Upper lobe of right lung (tissue), 1 donor: ENCODE data around the gene SAMD4A. TPM values are rescaled to one million over a fixed set of nuclear protein-coding genes. Genes with fewer than 3 reads are reported as not detected.

ENCODE experiments used
- ATAC-seq: fragments of 200-7000 bp; cut with Tn5 transposase; one replicate; pipeline ENCODE4 v1.9.1; 2020; ENCODE audit warnings: mild to moderate bottlenecking, moderate library complexity
- DNase-seq: peaks from one replicate; pipeline ENCODE4 v3.0.0-alpha.2; 2020
- H3K27ac ChIP-seq: fragments of 200-600 bp; one replicate; pipeline ENCODE4 v1.8.0; 2022
- H3K27me3 ChIP-seq: fragments of 200-600 bp; one replicate; pipeline ENCODE4 v1.8.0; 2022; ENCODE audit warnings: mild to moderate bottlenecking
- H3K36me3 ChIP-seq: fragments of 200-600 bp; one replicate; pipeline ENCODE4 v1.8.0; 2022
- H3K4me1 ChIP-seq: fragments of 200-600 bp; one replicate; pipeline ENCODE4 v1.8.0; 2022
- H3K4me3 ChIP-seq: fragments of 200-600 bp; one replicate; pipeline ENCODE4 v1.8.0; 2022; ENCODE audit warnings: mild to moderate bottlenecking
- H3K9me3 ChIP-seq: fragments of 200-600 bp; one replicate; pipeline ENCODE4 v1.8.0; 2022
- CTCF ChIP-seq: fragments of 200-600 bp; IDR thresholded peaks from one replicate; pipeline ENCODE4 v1.8.0; 2022; ENCODE audit warnings: antibody characterized with exemption
- intact Hi-C: fragments of 100-400 bp; cut with DNase I; formaldehyde crosslinking; loops from one replicate; pipeline ENCODE4 v1.11.0; 2022
- total RNA-seq: library from RNA; stranded (reverse); fragmentation: NEBNext Ultra II Directional; extraction: Animal tissue kit (Norgen Biotek cat#: 25700); gene quantifications from one replicate; pipeline ENCODE4 v1.2.1, GENCODE V29; 2021
- donor health status: DM: no; HTN: yes; CAD: no; lungs with severe emphysema.

Gene SAMD4A
- total RNA-seq, 1 donor from 2014 or later, result 39.1 TPM

- H3K4me1 ChIP-seq, result peaks cover 19% of the 10 kb centered on the region
- H3K4me3 ChIP-seq, result no peak overlapping the region
- intact Hi-C loops, result no loop called here
- H3K27ac ChIP-seq, result no peak overlapping the region
- no peak for ATAC-seq
- TF ChIP-seq CTCF, result no peak
- H3K36me3 ChIP-seq, result peaks cover 29% of the 10 kb centered on the region
- DNase-seq, result no peak
- no peaks in the 10 kb centered on the region for H3K27me3 ChIP-seq
- H3K9me3 ChIP-seq, result no peaks in the 10 kb centered on the region
Observed at GRCh38 chr14:54781080-54781479, 214.2 kb downstream of the SAMD4A start.

GRCh38 chr14:54781961-54782750 is 215.2 kb downstream of the SAMD4A start:
- no peaks in the 10 kb centered on the region for H3K9me3 ChIP-seq
- ATAC-seq (no peak), DNase-seq (no peak)
- H3K4me1 ChIP-seq, result peaks cover 13% of the 10 kb centered on the region
- no peak for TF ChIP-seq CTCF
- no peak overlapping the region for H3K27ac ChIP-seq
- H3K4me3 ChIP-seq, result no peak overlapping the region
- no peaks in the 10 kb centered on the region for H3K27me3 ChIP-seq
- intact Hi-C loops, result no loop called here
- H3K36me3 ChIP-seq, result peaks cover 29% of the 10 kb centered on the region

- H3K4me3 ChIP-seq, result no peak overlapping the region
- DNase-seq, result no peak
- ATAC-seq, result peak; percentile 62
- TF ChIP-seq CTCF, result no peak
- H3K4me1 ChIP-seq, result peaks cover 12% of the 10 kb centered on the region
- intact Hi-C loops, result no loop called here
- no peak overlapping the region for H3K27ac ChIP-seq
- H3K27me3 ChIP-seq, result no peaks in the 10 kb centered on the region
- H3K9me3 ChIP-seq, result no peaks in the 10 kb centered on the region
- H3K36me3 ChIP-seq, result peaks cover 35% of the 10 kb centered on the region
Observed at GRCh38 chr14:54782751-54783659, 216.1 kb downstream of the SAMD4A start.

GRCh38 chr14:54783660-54784015 is 216.7 kb downstream of the SAMD4A start:
- intact Hi-C loops, result no loop called here
- H3K4me1 ChIP-seq, result peaks cover 6% of the 10 kb centered on the region
- no peak for TF ChIP-seq CTCF
- H3K27me3 ChIP-seq, result no peaks in the 10 kb centered on the region
- H3K27ac ChIP-seq, result no peak overlapping the region
- H3K36me3 ChIP-seq, result peaks cover 36% of the 10 kb centered on the region
- H3K4me3 ChIP-seq, result no peak overlapping the region
- DNase-seq, result no peak
- ATAC-seq, result no peak
- H3K9me3 ChIP-seq, result no peaks in the 10 kb centered on the region

- Histone ChIP-seq H3K4me3 (no peak overlapping the region), H3K4me1 (peaks cover 4% of the 10 kb centered on the region), H3K27me3 (no peaks in the 10 kb centered on the region), H3K27ac (no peak overlapping the region), H3K36me3 (peaks cover 40% of the 10 kb centered on the region), H3K9me3 (no peaks in the 10 kb centered on the region)
- no peak for TF ChIP-seq CTCF
- ATAC-seq (no peak), DNase-seq (no peak)
- intact Hi-C loops, result no loop called here
Observed at GRCh38 chr14:54784060-54784459, 217.1 kb downstream of the SAMD4A start.
